GM13977 (cell line): ENCODE results near the gene PARD3B.

Experiments
- DNase-seq: peaks from one replicate; pipeline ENCODE4 v3.0.0; 2012; ENCODE audit warnings: low spot score
- in situ Hi-C: fragments of 300-500 bp; cut with MboI; formaldehyde crosslinking; loops from one replicate; pipeline ENCODE4 v1.12.0; 2022; ENCODE audit warnings: low sequenced_read_pairs, low pct_unique_long_range_greater_than_20kb, mixed read lengths, inconsistent platforms; ENCODE audit not compliant: unreplicated experiment
- TF ChIP-seq, protein P1 (sequence below): IDR thresholded peaks from 2 replicates; pipeline ENCODE4 v1.5.1; 2012; ENCODE audit warnings: mild to moderate bottlenecking, control low read depth; ENCODE audit not compliant: insufficient read depth; ENCODE audit errors: extremely low read depth, missing control alignments

PARD3B gene

DNA sequence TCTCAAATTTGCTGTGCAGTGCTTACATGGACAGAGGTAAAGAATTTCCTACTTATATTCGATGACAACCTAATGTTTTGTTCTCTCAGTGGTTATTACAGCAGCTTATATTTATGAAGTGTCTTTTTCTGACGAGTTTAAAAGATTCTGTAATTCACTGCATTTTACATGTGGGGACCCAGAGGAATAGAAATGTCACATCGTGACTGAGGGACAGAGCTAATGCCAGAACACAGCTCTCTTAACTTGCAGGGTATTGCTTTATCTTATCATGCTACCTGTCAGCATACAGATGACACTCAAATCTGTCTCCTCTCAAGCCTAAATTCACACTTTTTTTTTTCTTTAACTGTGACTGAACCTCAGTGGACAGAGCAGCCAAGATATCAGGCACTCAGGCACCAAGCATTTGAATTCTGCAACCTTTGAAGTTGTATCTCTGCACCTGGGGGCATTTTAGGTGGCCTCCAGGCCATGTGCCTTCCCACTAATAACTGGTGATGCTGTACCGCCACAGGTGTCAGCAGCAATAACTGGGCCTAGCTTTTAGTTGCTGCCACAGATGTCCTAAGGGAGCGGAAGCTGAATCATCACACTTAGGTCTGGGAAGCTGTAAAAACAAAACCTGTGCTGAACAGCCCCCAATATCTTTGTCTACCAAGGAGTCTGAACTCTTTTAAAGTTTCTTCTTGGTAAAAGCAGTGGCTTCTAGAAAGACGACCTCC, 821.2 kb downstream of the PARD3B start:
- in situ Hi-C loops, result no loop called here
- TF ChIP-seq, protein P1, sequence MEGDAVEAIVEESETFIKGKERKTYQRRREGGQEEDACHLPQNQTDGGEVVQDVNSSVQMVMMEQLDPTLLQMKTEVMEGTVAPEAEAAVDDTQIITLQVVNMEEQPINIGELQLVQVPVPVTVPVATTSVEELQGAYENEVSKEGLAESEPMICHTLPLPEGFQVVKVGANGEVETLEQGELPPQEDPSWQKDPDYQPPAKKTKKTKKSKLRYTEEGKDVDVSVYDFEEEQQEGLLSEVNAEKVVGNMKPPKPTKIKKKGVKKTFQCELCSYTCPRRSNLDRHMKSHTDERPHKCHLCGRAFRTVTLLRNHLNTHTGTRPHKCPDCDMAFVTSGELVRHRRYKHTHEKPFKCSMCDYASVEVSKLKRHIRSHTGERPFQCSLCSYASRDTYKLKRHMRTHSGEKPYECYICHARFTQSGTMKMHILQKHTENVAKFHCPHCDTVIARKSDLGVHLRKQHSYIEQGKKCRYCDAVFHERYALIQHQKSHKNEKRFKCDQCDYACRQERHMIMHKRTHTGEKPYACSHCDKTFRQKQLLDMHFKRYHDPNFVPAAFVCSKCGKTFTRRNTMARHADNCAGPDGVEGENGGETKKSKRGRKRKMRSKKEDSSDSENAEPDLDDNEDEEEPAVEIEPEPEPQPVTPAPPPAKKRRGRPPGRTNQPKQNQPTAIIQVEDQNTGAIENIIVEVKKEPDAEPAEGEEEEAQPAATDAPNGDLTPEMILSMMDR, result no peak
- DNase-seq, result no peak

DNA sequence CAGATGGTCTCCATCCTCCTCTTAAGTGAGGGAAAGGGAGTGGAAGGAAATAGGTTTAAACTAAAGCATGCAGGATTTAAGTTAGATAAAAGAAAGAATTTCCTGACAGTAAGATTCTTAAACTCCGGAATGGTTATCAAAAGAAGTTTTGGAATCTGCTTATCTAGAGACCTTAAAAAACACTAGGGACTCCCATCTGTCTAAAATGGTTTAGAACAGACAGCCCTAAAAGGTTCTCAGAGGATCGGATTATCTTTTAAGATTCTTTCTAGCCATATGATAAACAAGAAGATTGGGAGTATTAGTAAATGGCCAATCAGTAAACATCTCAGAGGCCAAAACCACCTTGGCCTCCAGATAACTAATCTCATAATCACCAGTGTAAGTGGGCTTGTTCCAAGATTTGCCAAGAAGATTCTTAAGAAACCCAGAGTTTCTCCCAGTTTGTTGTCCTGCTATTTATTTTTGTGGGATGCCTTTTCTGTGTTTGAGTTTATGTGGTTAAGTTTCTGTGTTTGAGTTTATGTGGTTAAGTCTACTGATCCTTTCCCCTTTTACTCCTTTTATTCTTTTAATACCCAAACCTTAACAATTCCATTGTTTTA, 822.2 kb downstream of the PARD3B start:
- TF ChIP-seq, protein P1, result no peak
- in situ Hi-C loops, result no loop called here
- DNase-seq, result no peak

DNA sequence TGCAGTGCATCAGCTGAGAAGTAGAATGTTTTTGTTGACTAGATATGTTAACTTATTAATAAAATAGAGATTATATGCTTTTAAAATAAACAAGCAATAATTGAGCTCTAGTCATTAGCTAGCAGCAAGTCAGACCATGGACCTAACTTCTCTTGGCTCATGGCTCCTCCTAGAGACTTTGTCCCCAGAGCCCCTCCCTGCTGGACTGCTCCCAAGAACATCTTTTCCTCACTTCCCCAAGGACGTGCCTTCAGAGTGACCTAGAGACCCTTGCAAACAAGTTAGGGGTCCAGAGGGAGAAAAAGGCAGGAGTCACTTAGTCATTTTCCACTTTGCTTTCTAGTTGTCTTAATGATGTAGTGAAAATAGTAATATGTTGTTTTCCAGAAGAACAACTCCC, 824.5 kb downstream of the PARD3B start:
- TF ChIP-seq, protein P1, result no peak
- in situ Hi-C loops, result no loop called here
- no peak for DNase-seq

DNA sequence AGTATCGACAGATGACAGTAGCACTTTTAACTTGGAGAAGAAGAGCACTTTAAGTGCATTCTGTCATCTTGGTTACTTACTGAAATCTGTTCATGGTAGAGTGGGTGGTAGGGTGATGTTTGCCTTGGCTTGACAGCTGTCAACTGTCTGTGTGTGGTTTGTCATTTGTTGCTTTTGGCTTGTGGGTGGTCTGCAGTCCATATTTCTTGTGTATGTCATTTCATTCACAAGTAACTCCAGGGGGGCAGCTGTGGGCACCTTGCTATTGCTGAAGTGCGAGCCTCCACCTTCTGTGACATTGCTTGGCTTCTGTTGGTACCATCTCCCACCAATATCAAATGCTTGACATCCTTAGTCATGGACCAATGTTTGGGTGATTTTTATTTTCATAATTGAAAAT, 825.5 kb downstream of the PARD3B start:
- in situ Hi-C loops, result no loop called here
- TF ChIP-seq, protein P1, result no peak
- DNase-seq, result no peak

DNA sequence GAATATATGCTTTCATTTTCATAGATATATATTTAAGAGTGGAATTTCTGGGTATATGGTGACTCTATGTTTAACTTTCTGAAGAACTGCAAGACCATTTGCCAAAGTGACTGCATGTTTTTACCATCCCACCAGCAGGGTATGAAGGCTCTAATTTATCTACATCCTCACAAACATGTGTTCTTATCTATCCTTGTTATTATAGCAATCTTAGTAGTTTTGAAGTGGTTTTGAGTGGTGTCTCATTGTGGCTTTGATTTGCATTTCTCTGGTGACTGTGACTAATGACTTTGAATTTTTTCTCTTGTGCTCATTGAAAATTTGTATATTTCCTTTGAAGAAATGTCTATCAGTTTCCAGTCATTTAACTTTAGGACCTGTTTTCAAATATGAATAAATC, 826.9 kb downstream of the PARD3B start:
- no peak for DNase-seq
- TF ChIP-seq, protein P1, result no peak
- in situ Hi-C loops, result no loop called here

DNA sequence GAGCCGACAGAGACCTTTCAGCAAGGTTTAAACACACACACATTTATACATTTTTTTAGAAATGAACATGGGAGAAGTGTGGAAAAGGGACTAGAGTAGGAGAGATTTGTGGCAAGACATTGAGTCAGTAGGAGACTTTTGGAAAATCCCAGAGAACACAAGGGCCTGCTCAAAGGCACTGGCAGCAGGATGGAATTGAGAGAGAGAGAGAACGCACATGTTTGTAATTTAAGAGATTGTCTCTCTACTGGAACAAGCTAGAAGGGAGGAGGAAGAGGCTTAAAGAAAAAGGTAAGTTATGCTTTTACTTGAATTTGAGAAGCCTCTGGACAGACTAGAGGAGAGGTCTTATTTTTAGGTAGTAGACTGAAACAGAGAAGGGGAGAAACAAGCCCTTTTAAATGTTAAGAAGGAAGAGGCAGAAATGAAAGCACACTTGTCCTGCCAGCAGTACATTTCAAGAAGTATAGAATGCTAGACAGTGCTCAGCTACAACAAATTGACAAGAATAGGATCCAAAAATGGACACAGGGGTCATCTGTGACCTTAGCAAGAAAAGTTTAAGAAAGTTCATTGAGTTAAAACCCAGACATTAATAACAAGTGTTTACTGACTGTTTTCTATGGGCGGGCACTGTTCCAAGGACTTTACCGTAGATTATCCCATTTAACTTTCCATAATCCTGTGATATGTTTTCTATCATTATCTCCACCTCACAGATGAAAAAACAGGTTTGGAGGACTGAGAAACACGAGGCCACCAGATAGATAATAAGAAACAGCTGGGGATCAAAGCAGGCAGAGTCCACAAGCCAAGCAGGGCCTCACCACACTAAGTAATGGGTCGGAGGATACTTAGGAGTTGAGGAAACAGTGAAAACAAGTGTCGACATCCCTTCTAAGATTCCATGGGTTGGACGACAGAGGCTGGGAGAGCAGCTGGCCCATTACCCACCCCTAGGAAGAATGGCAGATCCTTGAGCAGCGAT, 830.5 kb downstream of the PARD3B start:
- DNase-seq, result no peak
- TF ChIP-seq, protein P1, result no peak
- in situ Hi-C loops, result no loop called here
